Measurements from ENCODE around the gene ACTA2.

The ACTA2 gene

DNA sequence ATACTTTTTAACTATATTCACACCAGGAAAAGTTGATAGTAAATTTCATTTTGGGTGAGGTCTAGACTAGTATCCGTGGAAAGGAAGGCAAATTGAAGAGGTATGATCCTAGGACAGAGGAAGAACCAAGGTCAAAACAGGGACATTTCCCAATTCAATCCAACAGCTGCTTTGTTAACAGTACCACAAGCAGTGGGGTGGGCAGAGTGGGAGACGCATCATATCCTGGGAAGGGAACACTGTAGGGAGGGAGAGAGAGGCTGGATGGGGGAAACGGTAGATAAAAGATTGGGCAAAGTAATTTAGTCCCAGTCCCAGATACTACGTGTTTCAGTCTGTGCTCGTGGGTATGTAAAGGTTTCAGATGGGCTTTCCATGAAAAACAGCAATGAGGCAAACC lies 28.9 kb upstream of the ACTA2 start:
- DNase-seq (ENCODE audit: low read depth, low spot score) = no peak

DNA sequence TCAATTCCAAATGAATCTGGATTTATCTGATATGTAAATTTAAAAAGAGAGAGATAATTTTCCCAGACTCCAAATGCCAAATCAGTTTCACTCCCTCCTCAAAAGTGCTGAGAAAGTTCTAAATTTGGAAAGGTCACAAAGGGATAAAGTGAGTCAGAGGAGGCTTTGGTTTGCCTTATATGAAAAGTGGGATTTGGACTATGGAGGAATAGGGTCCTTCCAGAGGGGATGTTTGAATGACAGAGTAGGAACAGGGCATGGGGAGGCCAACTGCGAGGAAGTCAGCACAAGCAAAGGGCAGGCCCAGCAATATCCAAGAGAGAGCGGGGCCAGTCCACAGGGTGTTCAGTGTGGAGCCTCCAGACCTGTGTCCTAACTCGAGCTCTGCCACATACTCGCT lies 28.2 kb upstream of the ACTA2 start:
- no peak for DNase-seq (ENCODE audit: low read depth, low spot score)

DNA sequence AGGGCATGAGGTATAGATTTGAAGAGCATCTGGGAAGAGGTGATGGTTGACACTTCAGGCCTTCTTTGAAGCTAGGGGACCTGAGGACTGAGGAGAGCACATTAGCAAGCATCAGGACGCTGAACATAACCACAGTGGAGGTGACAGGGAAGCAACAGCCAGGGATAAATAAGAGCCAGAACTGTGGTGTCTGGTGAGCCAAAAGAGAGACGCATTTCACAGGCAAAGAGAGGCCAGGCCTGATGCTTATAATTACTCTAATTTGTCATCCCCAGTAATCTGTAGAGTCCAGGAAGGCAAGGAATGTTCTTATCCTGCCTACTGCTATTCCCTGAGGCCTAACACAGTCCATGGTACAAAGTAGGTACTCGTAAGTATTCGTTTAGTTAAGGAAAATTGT lies 27.7 kb upstream of the ACTA2 start:
- DNase-seq (ENCODE audit: low read depth, low spot score) = no peak

DNA sequence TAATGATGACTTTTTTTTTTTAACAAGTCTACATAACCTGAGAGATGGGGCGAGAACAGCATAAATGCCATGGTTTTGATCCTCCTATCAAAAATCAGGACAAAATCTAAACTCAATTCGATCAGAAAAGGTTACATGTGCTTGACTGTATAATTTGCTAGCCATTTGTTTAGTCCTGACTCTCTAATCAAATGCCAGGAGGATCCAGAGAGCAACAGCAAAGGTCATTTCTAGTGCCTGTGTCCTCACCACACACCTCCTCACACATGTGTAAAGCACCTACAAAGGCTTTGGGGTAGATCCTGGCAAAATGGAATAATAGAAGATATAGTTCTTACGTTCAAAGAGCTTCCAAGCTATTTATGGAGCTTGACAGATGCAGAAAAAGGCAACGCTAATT lies 27.0 kb upstream of the ACTA2 start:
- no peak for DNase-seq (ENCODE audit: low read depth, low spot score)

DNA sequence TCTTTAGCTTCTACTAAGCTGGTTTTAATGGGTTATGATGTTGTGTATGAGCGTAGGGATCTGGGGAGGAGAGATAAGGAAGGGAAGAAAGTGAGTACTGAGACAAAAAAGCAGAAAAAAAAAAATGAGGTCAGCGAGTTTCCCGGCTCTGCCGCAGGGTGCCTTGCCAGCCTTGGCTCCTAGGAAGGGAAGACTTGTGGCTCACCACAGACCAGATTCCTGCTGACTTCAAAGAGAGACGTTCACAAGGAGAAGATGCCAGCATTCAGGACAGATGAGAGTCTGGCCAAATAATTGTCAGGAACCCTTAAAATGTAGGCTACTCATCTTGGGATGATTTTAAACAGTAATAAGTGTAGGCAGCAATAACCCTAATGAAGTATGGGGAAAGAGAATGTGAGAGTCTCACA lies 26.6 kb upstream of the ACTA2 start:
- DNase-seq (ENCODE audit: low read depth, low spot score) = no peak

DNA sequence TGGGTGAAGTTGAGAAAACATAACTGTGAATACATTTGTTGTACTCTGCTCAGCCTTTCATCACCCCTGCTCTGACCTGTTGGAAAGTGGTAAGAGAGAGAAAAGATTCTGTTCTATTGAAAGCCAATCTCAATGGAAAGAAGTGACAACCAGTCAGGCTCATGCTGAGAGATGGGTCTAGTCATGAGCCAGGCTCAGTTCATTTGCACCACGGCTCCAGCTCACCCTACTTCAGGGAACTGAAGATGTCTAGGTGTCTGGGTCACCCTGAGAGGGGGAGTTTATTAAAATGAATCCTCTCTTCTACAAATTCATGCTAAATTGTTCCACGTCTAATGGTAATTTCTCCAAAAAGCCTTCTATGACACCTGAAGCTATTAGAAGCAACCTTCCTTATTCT lies 25.9 kb upstream of the ACTA2 start:
- no peak for DNase-seq (ENCODE audit: low read depth, low spot score)

DNA sequence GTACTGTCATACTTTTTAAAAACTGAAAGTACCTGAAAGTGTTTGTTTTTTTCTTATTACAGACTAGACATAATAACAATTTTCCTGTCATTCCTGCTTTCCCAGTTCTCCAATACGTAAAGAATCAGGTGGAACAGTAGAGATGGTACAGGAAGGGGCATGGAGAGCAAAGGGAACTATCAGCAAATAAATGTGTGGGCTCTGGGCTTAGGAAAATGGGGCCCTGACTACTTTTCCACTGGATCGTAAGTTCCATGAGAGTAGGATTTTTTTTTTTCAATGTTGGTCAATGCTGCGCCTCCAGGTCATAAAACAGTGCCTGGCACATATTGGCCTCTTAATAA lies 22.8 kb upstream of the ACTA2 start:
- DNase-seq (ENCODE audit: low read depth, low spot score) = no peak

DNA sequence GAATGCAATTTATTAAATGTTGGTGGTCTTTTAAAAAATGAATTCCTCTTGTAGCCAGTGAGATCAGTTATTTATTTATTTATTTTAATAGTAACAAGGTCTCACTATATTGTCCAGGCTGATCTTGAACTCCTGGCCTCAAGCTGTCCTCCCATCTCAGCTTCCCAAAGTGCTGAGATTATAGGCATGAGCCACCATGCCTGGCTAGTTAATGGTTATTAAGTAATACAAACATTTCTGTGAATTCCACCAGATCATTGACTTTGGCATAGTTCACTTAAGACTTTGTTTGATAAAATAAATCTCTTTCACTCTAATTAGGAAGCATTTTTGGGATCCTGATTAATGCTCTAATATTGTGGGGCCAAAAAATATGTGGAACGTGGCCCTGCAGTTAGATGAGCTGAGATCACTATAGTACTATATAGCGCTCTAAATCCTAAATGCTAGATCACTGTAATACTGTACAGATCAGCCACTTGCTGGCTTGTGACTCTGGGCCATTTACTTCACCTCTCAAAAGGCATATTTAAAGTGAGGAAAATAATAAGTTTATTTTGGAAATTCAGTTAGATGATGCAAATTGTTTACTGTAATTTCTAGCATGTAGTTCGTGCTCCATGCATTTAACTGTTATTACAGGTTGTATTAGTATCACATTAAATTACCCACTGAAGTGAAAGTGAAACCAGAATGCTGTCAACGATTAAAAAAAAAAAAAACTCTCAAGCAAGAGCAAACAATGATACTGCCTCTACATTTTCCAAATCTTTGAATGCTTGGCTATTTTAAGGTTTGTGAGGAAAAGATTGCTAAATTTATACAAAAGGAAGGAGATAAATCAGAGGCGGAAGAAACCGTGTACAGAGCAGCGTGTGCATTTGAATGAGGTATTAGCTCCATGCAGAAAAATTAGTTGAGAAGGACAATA lies 22.1 kb upstream of the ACTA2 start:
- DNase-seq (ENCODE audit: low read depth, low spot score) = no peak

DNA sequence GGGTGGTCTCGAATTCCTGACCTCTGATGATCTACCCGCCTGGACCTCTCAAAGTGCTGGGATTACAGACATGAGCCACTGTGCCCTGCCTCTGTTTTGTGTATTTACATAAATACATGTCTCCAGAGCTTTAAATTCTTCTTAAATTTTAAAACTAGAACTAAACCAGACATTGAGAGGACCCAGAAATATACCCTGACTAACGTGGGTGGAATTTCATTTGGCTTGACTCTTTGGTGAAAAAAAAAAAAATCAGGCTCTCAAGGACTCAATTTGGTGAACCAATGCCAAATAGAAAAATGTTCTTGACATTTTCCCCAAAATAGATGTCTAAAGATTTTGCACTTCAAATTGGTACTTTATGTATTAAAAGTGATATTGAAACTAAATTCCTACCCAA lies 21.4 kb upstream of the ACTA2 start:
- DNase-seq (ENCODE audit: low read depth, low spot score) = no peak

DNA sequence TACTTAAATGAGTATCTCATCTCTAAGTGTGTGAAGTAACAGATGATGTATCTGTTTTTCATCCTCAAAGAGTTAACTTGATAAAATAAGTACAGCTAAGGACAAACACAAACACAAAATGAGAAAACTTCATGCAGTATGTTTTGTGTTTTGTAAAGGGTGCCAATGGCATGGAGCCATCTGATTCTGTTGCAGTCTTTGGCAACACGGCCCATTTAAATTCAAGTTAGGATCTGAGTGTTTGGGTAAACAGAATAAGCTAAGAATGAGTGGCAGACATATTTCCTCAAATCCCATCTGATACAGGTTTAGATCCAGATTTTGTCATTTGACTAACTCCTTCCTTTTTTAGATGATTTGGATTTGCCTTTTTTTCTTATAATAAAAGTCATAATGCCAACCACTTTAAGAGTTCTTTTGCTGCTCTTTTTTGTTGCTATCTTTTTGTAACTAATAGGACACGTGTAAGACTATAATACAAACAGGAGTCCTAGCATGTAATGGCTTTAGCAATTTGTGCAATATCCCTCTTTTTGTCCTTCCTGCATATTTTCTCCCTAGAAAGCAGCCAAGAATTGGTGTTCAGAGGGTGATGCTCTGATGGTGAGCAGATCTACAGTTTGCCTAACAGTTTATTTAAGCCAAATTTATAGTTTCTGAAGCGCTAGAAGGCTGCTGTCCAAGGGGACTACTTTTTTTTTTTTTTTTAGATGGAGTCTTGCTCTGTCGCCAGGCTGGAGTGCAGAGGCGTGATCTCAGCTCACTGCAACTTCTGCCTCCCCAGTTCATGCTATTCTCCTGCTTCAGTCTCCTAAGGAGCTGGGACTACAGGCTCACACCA lies 18.9 kb upstream of the ACTA2 start:
- no peak for DNase-seq (ENCODE audit: low read depth, low spot score)

DNA sequence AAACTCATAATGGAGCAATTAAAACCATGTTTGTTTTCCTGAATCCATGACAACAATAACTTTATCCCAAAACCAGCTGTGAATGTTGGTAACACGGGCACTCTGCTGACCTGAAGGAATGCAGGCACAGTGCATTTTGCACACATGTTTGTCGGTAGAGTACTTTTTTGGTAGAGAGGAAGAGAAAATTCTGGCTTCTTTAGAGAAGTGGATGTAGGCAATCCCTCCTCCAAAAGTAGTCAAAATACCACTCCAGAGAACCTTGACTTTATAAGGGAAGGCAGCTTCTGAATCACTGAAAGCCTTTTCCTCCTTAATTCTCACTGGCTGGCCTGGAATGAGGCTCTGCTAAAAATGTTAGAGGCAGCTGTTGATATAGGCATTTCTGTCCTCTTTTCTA lies 15.8 kb upstream of the ACTA2 start:
- no peak for DNase-seq (ENCODE audit: low read depth, low spot score)

DNA sequence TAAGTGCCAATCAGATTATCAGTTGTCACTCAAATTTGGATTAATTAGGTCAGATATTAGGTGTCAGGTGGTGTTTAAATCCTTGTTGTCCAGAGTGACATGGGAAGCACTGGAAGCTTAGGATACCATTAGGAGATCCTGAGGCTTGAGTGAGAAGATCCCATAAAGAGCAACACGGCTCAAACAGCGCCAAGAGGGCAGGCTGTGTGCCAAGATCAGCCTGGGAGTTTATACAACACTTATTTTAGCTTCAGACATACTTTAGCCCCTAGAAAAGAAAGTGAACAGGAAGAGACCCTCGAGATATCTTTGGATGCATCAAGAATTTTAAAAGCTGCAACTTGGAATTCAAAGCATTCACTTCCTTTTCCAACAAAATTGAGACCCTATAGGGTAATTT lies 14.2 kb upstream of the ACTA2 start:
- no peak for DNase-seq (ENCODE audit: low read depth, low spot score)

DNA sequence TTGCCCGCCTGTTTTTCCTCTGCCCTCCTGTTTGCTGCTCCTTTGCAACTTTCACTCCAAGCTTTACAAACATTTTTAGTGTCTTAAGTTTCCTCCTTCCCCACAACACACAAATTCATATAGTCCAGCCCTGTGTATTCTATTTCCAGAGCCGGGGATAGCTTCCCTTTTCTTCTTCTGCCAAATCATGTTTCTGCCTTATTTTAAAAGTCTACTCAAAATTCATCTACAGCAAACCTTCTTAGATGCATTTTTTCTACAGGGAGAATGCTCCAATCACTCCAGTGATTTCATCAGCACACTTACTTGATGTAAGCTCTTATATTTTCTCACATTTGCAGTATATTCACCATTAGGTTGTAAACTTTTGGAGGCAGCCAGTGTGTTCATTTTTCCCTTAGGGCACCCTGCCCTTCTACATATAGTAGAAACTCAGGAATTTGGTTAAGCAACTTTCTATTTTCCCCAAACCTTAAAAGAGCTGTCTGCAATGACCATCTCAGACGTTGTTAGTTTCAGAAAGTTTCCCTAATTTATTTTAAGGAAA lies 12.4 kb upstream of the ACTA2 start:
- no peak for DNase-seq (ENCODE audit: low read depth, low spot score)

DNA sequence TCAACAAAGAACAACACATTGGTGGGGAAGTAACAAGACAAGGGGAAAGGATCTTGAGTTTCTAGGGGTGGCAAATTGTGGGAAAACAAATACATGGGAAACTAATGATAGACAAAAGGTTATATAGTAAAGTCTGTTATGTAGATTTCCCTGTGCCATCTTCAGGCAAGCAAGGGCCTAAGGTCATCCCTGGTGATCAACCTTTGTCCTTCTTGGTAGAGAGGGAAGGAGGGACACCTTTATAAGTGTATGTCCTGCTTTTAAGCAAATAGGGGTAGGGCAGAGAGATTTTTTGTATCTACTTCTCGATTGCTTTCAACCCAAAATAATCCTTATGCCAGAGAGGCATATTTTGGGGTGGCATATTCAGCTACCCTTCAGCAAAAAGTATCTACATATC lies 11.8 kb upstream of the ACTA2 start:
- no peak for DNase-seq (ENCODE audit: low read depth, low spot score)

DNA sequence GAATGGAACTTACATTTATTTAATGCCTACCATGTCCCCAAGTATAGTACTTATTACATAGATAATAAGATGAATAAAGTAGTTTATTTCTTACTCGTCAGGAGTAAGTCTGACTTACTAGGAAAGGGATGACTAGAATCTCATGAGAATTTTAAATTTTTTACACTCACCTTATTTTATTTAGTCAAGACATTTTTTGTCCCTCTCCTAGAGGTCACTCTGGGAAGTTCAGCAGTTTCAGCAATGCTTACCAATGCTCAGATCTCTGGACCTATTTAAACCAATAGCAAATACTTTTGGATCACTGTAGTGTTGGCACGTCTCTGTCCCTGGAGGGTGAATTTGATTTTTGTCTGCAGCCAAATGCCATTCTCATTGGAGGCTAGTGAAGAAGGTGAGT lies 10.7 kb upstream of the ACTA2 start:
- DNase-seq (ENCODE audit: low read depth, low spot score) = no peak

DNA sequence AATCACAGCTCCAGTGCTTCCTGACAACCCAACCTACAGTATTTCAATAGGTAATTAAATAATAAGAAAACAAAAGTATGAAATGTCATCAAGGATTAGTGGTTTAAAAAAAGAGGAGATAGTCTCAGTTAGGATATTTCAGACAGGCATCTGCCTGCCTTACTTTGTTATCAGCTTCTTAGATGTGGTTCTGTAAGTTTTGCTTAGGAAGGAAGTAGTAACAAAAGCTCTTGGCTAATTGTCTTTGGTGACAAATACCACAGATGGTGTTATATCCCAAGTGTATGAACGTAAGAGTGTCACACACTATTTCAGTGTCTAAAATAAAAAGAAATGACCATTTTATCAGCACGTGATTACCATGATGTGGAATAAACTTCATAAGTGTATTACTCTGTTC lies 9.8 kb upstream of the ACTA2 start:
- DNase-seq (ENCODE audit: low read depth, low spot score) = no peak

DNA sequence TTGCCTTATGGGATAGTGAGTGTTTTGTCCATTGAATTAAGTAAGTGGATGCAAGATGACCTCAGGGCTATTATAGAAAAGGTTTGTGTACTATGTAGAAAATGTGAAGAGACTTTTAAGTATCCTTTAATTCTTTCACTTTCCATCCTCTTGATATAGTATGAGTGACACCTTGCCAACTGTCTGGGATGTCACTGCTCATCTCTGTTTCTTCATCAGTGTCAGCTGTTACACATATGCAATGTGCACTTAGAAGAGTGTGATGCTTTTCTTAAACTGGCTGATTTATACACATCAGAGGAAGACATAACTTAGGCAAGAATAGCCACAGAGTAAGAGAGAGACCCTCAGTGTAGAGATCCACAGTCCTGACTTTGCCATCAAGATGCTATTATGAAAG lies 8.7 kb upstream of the ACTA2 start:
- no peak for DNase-seq (ENCODE audit: low read depth, low spot score)

DNA sequence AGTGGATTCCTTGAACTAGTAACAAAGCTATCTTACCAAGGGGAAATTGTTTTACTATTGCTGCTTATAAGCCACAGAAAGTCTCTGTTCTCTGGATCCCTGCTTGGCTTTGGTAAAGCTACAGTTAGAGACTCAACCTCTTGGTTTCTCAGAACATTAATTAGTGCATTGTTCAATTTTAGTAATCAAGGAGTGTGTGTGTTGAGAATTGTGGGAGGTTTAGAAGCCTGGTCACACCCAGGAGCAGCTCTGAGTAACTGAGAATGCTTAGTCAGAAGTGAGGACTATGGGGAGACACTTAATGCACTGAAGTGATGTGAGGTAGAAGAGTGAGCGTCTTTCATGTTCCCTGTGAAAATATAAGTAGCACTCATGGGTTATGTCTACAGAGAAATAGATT lies 8.2 kb upstream of the ACTA2 start:
- DNase-seq (ENCODE audit: low read depth, low spot score) = no peak

DNA sequence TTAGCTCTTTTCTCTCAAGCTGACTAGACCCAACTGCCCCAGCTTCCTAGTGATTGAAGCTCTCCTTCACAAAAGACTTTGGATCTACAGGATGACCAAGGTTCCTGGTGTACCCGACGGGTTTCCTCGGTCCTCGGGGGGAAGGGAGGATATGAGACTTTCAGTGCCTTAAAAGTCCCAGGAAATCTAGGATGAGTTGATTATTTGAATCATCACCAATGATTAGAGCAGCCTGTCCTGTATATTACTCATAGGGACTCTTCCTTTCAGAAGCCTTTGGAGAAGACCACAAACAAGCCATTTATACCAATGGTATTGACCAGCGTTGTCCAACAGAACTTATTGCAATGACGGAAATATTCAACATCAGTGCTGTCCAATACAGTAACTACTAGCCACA lies 6.1 kb upstream of the ACTA2 start:
- DNase-seq (ENCODE audit: low read depth, low spot score) = no peak

DNA sequence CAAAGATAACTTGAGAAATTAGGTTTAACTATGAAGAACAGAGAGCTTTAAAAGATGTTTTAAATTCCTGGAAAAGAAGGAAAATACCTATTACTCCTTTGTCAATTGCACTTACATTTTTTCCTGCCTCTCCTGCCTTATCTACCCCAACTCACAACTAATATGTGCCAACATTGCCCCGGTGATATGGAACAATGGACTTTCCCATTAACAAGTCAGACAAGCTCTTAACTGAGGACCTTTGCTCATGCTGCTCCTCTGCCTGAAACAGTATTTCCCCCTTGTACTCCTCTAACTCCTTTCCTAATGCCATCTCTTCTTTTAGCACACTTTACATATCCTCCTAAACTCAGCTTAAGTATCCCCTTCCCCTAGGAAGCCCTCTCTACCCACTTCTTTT lies 4.8 kb upstream of the ACTA2 start:
- DNase-seq (ENCODE audit: low read depth, low spot score) = no peak

DNA sequence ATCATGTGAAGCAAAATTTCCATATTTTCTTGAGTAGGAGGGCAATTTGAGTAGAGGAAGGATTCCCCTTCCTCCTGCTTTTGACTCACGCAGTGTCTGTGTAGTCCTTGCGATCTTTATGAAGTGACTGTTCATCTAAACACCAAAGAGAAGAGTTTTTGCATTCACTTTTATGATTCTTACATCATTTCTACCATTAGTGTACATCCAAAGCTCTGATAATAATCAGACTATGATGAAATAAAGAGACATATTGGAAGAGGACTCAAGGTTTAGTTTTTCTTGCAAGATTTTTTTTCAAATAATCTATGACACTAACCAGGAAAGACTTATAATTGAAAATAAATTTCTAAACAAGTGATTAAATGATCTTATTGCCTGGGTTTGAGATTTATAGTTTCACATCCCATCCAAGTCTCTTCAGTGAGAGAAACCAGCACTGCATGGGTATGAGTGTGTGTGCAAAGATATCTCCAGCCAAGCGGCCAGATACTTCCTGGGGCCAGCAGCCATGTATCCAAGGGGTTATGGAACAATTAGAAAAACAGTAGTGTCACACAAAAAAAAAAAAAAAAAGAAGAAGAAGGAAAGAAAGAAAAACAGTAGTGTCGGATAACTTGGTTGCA lies 2.0 kb upstream of the ACTA2 start:
- DNase-seq (ENCODE audit: low read depth, low spot score) = no peak

DNA sequence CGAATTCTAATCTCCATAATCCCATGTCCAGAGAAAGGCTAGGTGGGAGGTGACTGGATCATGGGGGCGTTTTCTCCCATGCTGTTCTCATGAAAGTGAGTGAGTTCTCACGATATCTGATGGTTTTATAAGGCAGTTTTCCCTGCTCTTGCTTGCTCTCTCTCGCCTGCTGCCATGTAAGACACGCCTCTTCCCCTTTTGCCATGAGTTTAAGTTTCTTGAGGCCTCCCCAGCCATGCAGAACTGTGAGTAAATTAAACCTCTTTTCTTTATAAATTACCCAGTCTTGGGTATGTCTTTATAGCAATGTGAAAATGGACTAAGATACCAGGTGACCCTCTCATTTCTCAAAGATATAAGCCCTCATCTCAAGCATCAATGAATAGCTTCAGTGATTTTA lies 1.1 kb upstream of the ACTA2 start:
- DNase-seq (ENCODE audit: low read depth, low spot score) = no peak

Measured in activated CD4-positive, CD25-positive, alpha-beta regulatory T cell treated with anti-CD3 and anti-CD28 coated beads, Interleukin-2, amount 50 U/mL, for 16 hours (primary cell).